GM06990 (cell line): Measurements from ENCODE around the gene PCDHGA3.
"Not testable (repeated sequence)": the region's sequence is repeated elsewhere in the genome, so short reads cannot be mapped to it uniquely, and the experiment has no call there.

Experiments used
- DNase-seq: peaks from one replicate; pipeline ENCODE4 v3.0.0-alpha.2; 2011; ENCODE audit not compliant: insufficient read length; ENCODE audit errors: extremely low read depth
- H3K27me3 ChIP-seq: replicated peaks from 2 replicates; pipeline ENCODE4 v1.6.0; 2011; ENCODE audit warnings: low read length; ENCODE audit not compliant: control insufficient read depth, insufficient read depth
- H3K36me3 ChIP-seq: 2 replicates; pipeline ENCODE4 v1.5.1; 2011; ENCODE audit warnings: low read length; ENCODE audit not compliant: control insufficient read depth, insufficient read depth
- H3K4me3 ChIP-seq: replicated peaks from 2 replicates; pipeline ENCODE4 v1.5.1; 2011; ENCODE audit warnings: low read depth, mild to moderate bottlenecking, control low read depth, low read length
- TF ChIP-seq, protein P1 (sequence below): IDR thresholded peaks from 2 replicates; pipeline ENCODE4 v1.5.1; 2011; ENCODE audit warnings: low read length, control low read depth, mild to moderate bottlenecking, inconsistent platforms; ENCODE audit not compliant: insufficient read depth, poor library complexity, severe bottlenecking

The PCDHGA3 gene

DNA sequence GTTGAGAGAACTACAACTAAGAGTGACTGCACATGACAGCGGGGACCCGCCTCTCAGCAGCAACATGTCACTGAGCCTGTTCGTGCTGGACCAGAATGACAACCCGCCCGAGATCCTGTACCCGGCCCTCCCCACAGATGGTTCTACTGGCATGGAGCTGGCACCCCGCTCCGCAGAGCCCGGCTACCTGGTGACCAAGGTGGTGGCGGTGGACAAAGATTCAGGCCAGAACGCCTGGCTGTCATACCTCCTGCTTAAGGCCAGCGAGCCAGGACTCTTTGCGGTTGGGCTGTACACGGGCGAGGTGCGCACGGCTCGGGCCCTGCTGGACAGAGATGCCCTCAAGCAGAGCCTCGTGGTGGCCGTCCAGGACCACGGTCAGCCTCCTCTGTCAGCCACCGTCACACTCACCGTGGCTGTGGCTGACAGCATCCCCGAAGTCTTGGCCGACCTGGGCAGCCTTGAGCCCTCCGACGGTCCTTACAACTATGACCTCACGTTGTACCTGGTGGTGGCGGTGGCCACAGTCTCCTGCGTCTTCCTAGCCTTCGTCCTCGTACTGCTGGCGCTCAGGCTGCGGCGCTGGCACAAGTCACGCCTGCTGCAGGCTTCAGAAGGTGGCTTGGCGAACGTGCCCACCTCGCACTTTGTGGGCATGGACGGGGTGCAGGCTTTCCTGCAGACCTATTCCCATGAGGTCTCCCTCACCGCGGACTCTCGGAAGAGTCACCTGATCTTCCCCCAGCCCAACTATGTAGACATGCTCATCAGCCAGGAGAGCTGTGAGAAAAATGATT lies 41.0 kb downstream of the PCDHGA3 start:
- H3K4me3 ChIP-seq, result no peak overlapping the region
- no peaks in the 10 kb centered on the region for H3K36me3 ChIP-seq
- TF ChIP-seq, protein P1, sequence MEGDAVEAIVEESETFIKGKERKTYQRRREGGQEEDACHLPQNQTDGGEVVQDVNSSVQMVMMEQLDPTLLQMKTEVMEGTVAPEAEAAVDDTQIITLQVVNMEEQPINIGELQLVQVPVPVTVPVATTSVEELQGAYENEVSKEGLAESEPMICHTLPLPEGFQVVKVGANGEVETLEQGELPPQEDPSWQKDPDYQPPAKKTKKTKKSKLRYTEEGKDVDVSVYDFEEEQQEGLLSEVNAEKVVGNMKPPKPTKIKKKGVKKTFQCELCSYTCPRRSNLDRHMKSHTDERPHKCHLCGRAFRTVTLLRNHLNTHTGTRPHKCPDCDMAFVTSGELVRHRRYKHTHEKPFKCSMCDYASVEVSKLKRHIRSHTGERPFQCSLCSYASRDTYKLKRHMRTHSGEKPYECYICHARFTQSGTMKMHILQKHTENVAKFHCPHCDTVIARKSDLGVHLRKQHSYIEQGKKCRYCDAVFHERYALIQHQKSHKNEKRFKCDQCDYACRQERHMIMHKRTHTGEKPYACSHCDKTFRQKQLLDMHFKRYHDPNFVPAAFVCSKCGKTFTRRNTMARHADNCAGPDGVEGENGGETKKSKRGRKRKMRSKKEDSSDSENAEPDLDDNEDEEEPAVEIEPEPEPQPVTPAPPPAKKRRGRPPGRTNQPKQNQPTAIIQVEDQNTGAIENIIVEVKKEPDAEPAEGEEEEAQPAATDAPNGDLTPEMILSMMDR, result no peak
- H3K27me3 ChIP-seq, result no peaks in the 10 kb centered on the region
- no peak for DNase-seq

DNA sequence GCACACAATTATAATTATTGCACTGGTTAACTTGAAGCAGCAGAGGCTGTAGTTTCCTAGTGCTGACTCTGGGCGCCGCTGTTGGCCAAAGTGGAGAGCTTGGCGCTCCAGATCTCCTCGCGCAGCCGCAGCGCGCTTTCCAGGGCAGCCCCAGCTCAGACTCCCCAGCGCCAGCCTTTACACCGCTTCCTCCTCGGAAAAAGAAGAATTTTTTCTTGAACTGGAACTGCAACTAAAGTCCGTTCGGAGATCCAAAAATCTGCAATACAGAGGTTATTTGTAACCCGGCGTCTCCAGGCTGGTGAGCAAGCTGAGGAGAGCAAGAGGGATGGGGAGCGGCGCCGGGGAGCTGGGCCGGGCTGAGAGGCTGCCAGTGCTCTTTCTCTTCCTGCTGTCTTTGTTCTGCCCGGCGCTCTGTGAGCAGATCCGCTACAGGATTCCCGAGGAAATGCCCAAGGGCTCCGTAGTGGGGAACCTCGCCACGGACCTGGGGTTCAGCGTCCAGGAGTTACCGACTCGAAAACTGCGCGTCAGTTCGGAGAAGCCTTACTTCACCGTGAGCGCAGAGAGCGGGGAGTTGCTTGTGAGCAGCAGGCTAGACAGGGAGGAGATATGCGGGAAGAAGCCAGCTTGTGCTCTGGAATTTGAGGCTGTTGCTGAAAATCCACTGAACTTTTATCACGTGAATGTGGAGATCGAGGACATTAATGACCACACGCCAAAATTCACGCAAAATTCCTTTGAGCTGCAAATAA lies 44.1 kb downstream of the PCDHGA3 start, which contains the start of gene PCDHGB4:
PCDHGB4 (plus strand) TSS at position 142 of the 755 bp plus-strand sequence; CDS start at position 329, 187 bp downstream.
- DNase-seq, H3K27me3 ChIP-seq, H3K4me3 ChIP-seq, H3K36me3 ChIP-seq: not testable (repeated sequence)

DNA sequence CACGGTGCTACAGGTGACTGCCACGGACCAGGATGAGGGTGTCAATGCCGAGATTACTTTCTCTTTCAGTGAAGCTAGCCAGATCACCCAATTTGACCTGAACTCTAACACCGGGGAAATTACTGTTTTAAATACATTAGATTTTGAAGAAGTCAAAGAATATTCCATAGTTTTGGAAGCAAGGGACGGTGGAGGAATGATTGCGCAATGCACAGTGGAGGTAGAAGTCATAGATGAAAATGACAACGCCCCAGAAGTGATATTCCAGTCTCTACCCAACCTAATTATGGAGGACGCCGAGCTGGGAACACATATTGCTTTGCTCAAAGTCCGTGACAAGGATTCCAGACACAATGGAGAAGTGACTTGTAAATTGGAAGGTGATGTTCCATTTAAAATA lies 45.0 kb downstream of the PCDHGA3 start:
- no peak for DNase-seq
- Histone ChIP-seq H3K4me3 (no peak overlapping the region), H3K36me3 (no peaks in the 10 kb centered on the region), H3K27me3 (no peaks in the 10 kb centered on the region)
- TF ChIP-seq, protein P1, result no peak

DNA sequence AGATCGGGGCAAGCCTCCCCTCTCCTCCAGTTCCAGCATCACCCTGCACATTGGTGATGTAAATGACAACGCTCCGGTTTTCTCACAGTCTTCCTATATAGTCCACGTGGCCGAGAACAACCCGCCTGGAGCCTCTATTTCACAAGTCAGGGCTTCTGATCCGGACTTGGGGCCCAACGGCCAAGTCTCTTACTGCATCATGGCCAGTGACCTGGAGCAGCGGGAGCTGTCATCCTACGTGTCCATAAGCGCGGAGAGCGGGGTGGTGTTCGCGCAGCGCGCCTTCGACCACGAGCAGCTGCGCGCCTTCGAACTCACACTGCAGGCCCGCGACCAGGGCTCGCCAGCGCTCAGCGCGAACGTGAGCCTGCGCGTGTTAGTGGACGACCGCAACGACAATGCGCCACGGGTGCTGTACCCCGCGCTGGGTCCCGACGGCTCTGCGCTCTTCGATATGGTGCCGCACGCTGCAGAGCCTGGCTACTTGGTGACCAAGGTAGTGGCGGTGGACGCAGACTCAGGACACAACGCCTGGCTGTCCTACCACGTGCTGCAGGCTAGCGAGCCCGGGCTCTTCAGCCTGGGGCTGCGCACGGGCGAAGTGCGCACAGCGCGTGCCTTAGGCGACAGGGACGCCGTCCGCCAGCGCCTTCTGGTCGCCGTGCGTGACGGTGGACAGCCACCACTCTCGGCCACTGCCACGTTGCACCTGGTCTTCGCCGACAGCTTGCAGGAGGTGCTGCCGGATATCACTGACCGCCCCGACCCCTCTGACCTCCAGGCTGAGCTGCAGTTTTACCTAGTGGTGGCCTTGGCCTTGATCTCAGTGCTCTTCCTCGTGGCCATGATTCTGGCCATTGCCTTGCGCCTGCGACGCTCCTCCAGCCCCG lies 45.8 kb downstream of the PCDHGA3 start:
- H3K27me3 ChIP-seq, result no peaks in the 10 kb centered on the region
- no peak for DNase-seq
- TF ChIP-seq, protein P1, result no peak
- H3K4me3 ChIP-seq, result no peak overlapping the region
- H3K36me3 ChIP-seq, result no peaks in the 10 kb centered on the region

DNA sequence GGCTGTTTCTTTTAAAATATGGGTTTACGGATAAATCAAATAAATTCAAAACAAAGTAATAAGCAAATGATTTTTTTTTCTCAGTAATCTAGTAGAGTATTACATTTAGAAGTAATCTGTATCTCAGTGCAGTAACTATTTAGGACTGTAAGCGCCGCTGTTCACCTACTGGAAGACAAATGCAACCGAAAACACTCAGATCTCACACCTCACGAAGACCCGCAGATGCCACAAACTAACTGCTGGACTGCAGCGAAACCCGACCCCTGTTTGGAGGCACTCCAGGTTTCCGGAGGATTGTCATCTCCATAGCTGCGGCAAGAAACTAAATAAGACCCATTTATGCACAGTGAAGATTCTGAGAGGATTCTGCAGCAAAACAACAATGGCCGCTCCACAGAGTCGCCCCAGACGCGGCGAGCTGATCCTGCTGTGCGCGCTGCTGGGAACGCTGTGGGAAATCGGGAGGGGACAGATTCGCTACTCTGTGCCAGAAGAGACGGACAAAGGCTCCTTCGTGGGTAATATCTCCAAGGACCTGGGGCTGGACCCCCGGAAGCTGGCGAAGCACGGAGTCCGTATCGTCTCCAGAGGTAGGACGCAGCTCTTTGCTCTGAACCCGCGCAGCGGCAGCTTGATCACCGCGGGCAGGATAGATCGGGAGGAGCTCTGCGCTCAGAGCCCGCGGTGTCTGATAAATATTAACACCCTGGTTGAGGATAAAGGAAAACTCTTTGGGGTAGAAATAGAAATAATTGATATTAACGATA lies 49.0 kb downstream of the PCDHGA3 start, which contains the start of gene PCDHGA8:
PCDHGA8 (plus strand) TSS at position 205 of the 770 bp plus-strand sequence; CDS start at position 386, 181 bp downstream.
- Histone ChIP-seq H3K36me3 (no peaks in the 10 kb centered on the region), H3K27me3 (no peaks in the 10 kb centered on the region), H3K4me3 (no peak within 1 kb of the TSS)
- DNase-seq, result no peak
- TF ChIP-seq, protein P1, result no peak
